Tibial nerve (tissue), 4 donors: ENCODE measurements around the gene ZDHHC19. TPM values are rescaled to one million over a fixed set of nuclear protein-coding genes. Genes with fewer than 3 reads are reported as not detected.

Source experiments
- DNase-seq, 2 donors: peaks; one replicate each; pipeline ENCODE4 v3.0.0-alpha.2; 2019; ENCODE audit warnings: low spot score in 2 of 2
- H3K27ac ChIP-seq, 4 donors: fragments of 200-600 bp; sonication (generic) in 3 of 4; one replicate each; pipeline ENCODE4 v1.5.1; 2017 to 2019; ENCODE audit warnings: mild to moderate bottlenecking in 1 of 4
- H3K27me3 ChIP-seq, 2 donors: fragments of 200-600 bp; sonication (generic) in 1 of 2; one replicate each; pipeline versions ENCODE4 v1.5.1 to v1.6.0; 2017 to 2019
- H3K36me3 ChIP-seq, 3 donors: fragments of 200-600 bp; sonication (generic); one replicate each; pipeline ENCODE4 v1.5.1; 2018 to 2019
- H3K4me1 ChIP-seq, 4 donors: fragments of 200-600 bp; sonication (generic) in 3 of 4; one replicate each; pipeline ENCODE4 v1.5.1; 2017 to 2019
- H3K4me3 ChIP-seq, 4 donors: fragments of 200-600 bp; sonication (generic) in 3 of 4; one replicate each; pipeline ENCODE4 v1.5.1; 2017 to 2019; ENCODE audit warnings: mild to moderate bottlenecking in 1 of 4, moderate library complexity in 1 of 4
- H3K9me3 ChIP-seq, 4 donors: fragments of 200-600 bp; sonication (generic) in 3 of 4; one replicate each; pipeline ENCODE4 v1.5.1; 2017 to 2019
- EP300 ChIP-seq, 2 donors: sonication (generic); formaldehyde crosslinking; IDR thresholded peaks; one replicate each; pipeline ENCODE4 v1.6.1; 2017; ENCODE audit warnings: antibody characterized with exemption in 2 of 2, mild to moderate bottlenecking in 1 of 2
- POLR2A ChIP-seq, 2 donors: fragments of 450-650 bp; IDR thresholded peaks; one replicate each; pipeline ENCODE4 v1.6.1; 2017; ENCODE audit warnings: antibody characterized with exemption in 2 of 2, mild to moderate bottlenecking in 2 of 2, moderate library complexity in 2 of 2
- WGBS, 2 donors: methylation state at CpG; one replicate each; pipeline ENCODE4 v1.1.5; 2018; 5-methylcytosine and 5-hydroxymethylcytosine counted together
- total RNA-seq, 4 donors: library from RNA; depleted of rRNA; stranded (reverse); fragments of >200 nt; gene quantifications; one replicate each; pipeline ENCODE4 v1.1.0, GENCODE V29; 2016
- TF ChIP-seq, protein P1 (sequence below), 5 experiments: fragments of 200-600 bp in 3 of 5; fragments of 450-650 bp in 2 of 5; sonication (generic) in 3 of 5; IDR thresholded peaks; one replicate each; pipeline ENCODE4 v1.5.1; 2016 to 2019; ENCODE audit warnings: antibody characterized with exemption in 5 of 5, mild to moderate bottlenecking in 3 of 5, moderate library complexity in 2 of 5

The ZDHHC19 gene
- total RNA-seq, 4 donors from 2014 or later: not detected

DNA sequence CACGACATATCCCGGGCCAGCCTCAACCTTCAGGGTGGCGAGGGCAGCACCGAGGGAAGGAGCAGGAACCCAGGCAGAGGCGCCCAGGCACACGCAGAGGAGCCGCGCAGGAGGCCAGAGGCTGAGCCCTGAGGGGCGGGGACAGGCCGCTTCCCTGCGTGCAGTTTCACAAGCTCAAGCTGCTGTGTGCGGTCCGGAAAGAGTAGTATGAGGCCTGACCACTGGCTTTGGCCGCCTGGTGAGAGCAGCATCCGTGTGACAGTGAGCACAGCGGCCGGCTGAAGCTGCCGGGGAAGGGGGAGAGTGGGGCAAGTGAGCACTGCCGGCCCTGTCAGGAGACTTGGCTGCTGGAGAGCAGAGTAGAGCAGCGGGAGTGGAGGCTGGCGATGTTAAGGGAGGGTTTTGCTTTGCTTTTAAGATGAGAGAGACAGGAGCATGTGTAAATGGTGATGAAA, 8.7 kb downstream of the ZDHHC19 start:
- DNase-seq: peak in 1 of 2 donors; percentile 33
- Histone ChIP-seq H3K36me3 (no peaks in the 10 kb centered on the region), H3K27ac (no peak overlapping the region), H3K27me3 (peaks cover 0 to 20% of the 10 kb centered on the region in 2 donors), H3K4me3 (no peak overlapping the region), H3K9me3 (peaks cover 0 to 10% (median 0%) of the 10 kb centered on the region in 4 donors), H3K4me1 (peaks cover 0 to 5% (median 0%) of the 10 kb centered on the region in 4 donors)
- TF ChIP-seq, protein P1, sequence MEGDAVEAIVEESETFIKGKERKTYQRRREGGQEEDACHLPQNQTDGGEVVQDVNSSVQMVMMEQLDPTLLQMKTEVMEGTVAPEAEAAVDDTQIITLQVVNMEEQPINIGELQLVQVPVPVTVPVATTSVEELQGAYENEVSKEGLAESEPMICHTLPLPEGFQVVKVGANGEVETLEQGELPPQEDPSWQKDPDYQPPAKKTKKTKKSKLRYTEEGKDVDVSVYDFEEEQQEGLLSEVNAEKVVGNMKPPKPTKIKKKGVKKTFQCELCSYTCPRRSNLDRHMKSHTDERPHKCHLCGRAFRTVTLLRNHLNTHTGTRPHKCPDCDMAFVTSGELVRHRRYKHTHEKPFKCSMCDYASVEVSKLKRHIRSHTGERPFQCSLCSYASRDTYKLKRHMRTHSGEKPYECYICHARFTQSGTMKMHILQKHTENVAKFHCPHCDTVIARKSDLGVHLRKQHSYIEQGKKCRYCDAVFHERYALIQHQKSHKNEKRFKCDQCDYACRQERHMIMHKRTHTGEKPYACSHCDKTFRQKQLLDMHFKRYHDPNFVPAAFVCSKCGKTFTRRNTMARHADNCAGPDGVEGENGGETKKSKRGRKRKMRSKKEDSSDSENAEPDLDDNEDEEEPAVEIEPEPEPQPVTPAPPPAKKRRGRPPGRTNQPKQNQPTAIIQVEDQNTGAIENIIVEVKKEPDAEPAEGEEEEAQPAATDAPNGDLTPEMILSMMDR (IDR thresholded peaks at IDR 0.05): no peak
- no peak for TF ChIP-seq EP300 (IDR thresholded peaks at IDR 0.05)
- no peak for TF ChIP-seq POLR2A (IDR thresholded peaks at IDR 0.05)
- 46 to 51% methylated on average over 18 to 21 of the region's 21 CpGs for WGBS, 2 donors

- no peak for DNase-seq
- no peak overlapping the region for H3K27ac ChIP-seq
- H3K4me3 ChIP-seq: no peak overlapping the region
- no peaks in the 10 kb centered on the region for H3K36me3 ChIP-seq
- TF ChIP-seq, protein P1 (IDR thresholded peaks at IDR 0.05): no peak
- TF ChIP-seq EP300 (IDR thresholded peaks at IDR 0.05) (no peak), POLR2A (IDR thresholded peaks at IDR 0.05) (no peak)
- no peaks in the 10 kb centered on the region for H3K27me3 ChIP-seq
- H3K4me1 ChIP-seq: peaks cover 0 to 8% (median 0%) of the 10 kb centered on the region in 4 donors
- H3K9me3 ChIP-seq: no peaks in the 10 kb centered on the region
- 77 to 84% methylated on average over 18 to 19 of the region's 19 CpGs for WGBS, 2 donors
These were observed 12.1 kb downstream of the ZDHHC19 start for GRCh38 chr3:196198771-196199753.

DNA sequence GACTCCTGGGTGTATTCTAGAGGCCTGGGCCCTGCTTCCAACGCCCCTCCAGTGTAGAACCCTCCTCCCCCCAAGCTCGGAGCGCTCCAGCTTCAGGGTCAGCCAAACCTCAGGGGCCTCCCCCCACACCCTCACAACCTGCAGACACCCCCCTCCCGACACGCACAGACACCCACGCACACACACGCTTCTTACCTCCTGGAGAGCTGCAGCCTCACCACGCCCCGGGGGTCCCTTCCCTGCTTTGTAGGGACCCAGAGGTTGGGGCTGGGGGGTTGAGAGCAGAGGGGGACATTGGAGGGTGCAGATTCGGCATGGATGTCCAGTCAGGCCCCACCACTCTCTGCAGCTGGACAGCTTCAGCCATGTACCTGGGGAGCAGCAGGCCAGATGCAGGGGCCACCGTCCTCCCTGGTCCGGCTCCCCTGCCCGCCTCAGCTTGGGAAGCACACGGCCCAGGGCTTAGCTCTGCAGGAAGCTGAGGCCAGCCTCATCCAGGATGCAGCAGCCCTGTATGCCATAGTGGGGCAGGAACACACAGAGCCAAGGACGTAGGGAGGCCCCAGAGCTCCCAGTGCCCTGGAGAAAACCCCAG, 13.0 kb downstream of the ZDHHC19 start:
- Histone ChIP-seq H3K4me3 (no peak overlapping the region), H3K27me3 (no peaks in the 10 kb centered on the region), H3K27ac (no peak overlapping the region), H3K36me3 (no peaks in the 10 kb centered on the region), H3K4me1 (peaks cover 0 to 14% (median 0%) of the 10 kb centered on the region in 4 donors), H3K9me3 (no peaks in the 10 kb centered on the region)
- no peak for DNase-seq
- TF ChIP-seq POLR2A (IDR thresholded peaks at IDR 0.05) (no peak), EP300 (IDR thresholded peaks at IDR 0.05) (no peak)
- TF ChIP-seq, protein P1 (IDR thresholded peaks at IDR 0.05): no peak
- WGBS, 2 donors: 86 to 92% methylated on average over 10 to 15 of the region's 15 CpGs

- Histone ChIP-seq H3K4me3 (no peak overlapping the region), H3K27ac (no peak overlapping the region), H3K9me3 (no peaks in the 10 kb centered on the region), H3K27me3 (no peaks in the 10 kb centered on the region), H3K36me3 (no peaks in the 10 kb centered on the region), H3K4me1 (peaks cover 0 to 20% (median under 1%) of the 10 kb centered on the region in 4 donors)
- DNase-seq: no peak
- TF ChIP-seq POLR2A (IDR thresholded peaks at IDR 0.05): no peak
- WGBS, 2 donors: 80 to 88% methylated on average over 14 to 17 of the region's 17 CpGs
These were observed 13.7 kb downstream of the ZDHHC19 start for GRCh38 chr3:196197524-196197923.

DNA sequence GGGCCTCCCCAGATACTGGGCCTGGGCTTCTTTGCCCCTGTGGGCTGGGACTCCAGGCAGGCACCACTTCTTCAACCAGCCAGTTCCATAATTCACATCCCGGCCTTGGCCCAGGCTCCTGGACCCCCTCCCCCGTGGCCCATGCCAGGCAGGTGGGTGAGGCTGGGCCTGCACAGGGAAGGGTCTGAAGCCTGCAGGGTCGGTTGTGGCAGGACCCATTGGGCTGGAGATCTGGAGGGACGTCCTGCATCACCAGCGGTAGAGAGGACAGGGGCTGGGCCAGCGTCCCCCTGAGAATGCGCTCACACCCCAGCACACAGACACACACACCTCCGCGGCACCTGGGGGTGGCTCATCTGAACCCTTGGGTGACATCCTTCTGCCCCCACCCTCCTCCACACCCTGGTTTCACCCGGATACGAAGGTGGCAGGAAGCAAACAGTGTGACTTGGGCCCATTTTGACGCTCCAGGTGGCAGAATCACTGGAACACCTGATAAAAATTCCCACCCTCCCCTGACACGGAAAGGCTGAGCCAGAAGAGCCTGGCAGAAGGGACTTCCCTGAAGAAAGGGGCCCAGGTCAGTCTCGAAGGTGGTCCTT, 15.4 kb downstream of the ZDHHC19 start:
- Histone ChIP-seq H3K4me3 (no peak overlapping the region), H3K27ac (no peak overlapping the region), H3K4me1 (peaks cover 0 to 26% (median 3%) of the 10 kb centered on the region in 4 donors), H3K9me3 (no peaks in the 10 kb centered on the region), H3K36me3 (no peaks in the 10 kb centered on the region), H3K27me3 (no peaks in the 10 kb centered on the region)
- WGBS, 2 donors: 82 to 94% methylated on average over 8 to 12 of the region's 14 CpGs
- no peak for TF ChIP-seq EP300 (IDR thresholded peaks at IDR 0.05)
- DNase-seq: no peak
